Activated CD4-positive, alpha-beta memory T cell treated with anti-CD3 and anti-CD28 coated beads for 36 hours (primary cell): ENCODE data around the gene NPIPA1. TPM values are rescaled to one million over a fixed set of nuclear protein-coding genes. Genes with fewer than 3 reads are reported as not detected.
"Not testable (repeated sequence)": the region's sequence is repeated elsewhere in the genome, so short reads cannot be mapped to it uniquely, and the experiment has no call there.

Experiments used
- CTCF ChIA-PET: fragments of 350-600 bp; sonication (Branson Sonifier 250); formaldehyde crosslinking; loops from one replicate; lab custom pipeline; 2021; ENCODE audit warnings: antibody characterized with exemption, inconsistent platforms; lab: Charles Lee
- POLR2A ChIA-PET: fragments of 350-600 bp; sonication (Branson Sonifier 250); formaldehyde crosslinking; loops from one replicate; lab custom pipeline; 2021; ENCODE audit warnings: antibody characterized with exemption; lab: Charles Lee
- DNase-seq: peaks from one replicate; pipeline ENCODE4 v3.0.0-alpha.2; 2020
- H3K27ac Mint-ChIP-seq: one replicate; pipeline ENCODE4 v1.8.0; 2021; ENCODE audit warnings: mixed read lengths
- H3K27me3 Mint-ChIP-seq: one replicate; pipeline ENCODE4 v1.8.0; 2021; ENCODE audit warnings: mixed read lengths
- H3K36me3 Mint-ChIP-seq: one replicate; pipeline ENCODE4 v1.8.0; 2021; ENCODE audit warnings: mixed read lengths
- H3K4me1 Mint-ChIP-seq: one replicate; pipeline ENCODE4 v1.8.0; 2021; ENCODE audit warnings: low read depth, mixed read lengths
- H3K4me3 Mint-ChIP-seq: one replicate; pipeline ENCODE4 v1.8.0; 2021; ENCODE audit warnings: mild to moderate bottlenecking, mixed read lengths
- H3K9me3 Mint-ChIP-seq: one replicate; pipeline ENCODE4 v1.8.0; 2021; ENCODE audit warnings: mixed read lengths
- intact Hi-C: fragments of 100-400 bp; cut with micrococcal nuclease; formaldehyde crosslinking; loops from one replicate; pipeline ENCODE4 v1.15.1; 2023
- total RNA-seq, 2 experiments: library from RNA; stranded (reverse); gene quantifications; one replicate each; pipeline ENCODE4 v1.2.3, GENCODE V29; 2021

The NPIPA1 gene
- total RNA-seq, 2 experiments from 2014 or later, result 68.4 to 76.8 TPM

DNA sequence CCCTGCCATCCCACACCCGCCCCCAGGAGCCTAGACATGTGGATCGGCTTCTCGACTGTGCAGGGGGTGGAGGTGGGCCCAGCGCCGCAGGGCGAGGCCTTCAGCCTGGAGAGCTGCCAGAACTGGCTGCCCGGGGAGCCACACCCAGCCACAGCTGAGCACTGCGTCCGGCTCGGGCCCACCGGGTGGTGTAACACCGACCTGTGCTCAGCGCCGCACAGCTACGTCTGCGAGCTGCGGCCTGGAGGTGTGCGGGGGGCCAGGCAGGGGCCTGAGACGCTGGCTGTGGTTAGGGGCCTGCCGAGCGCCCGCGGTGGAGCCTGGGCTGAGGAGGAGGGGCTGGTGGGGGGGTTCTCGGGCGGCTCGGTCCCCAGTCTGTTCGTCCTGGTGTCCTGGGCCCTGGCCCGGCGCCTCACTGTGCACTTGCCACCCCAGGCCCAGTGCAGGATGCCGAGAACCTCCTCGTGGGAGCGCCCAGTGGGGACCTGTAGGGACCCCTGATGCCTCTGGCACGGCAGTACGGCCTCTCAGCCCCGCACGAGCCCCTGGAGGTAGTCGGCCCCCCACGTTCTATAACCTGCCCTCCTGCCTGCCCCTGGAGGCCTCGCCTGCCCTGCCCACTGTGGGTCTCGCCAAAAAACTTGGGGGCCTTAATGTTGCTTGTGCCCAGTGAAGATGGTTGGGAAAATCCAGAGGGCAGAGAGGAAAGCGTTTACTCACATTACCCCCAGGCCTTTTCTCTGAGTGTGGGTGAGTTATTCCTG, 17.2 kb upstream of the NPIPA1 start:
- not testable (repeated sequence) for H3K27me3 Mint-ChIP-seq, H3K4me3 Mint-ChIP-seq

DNA sequence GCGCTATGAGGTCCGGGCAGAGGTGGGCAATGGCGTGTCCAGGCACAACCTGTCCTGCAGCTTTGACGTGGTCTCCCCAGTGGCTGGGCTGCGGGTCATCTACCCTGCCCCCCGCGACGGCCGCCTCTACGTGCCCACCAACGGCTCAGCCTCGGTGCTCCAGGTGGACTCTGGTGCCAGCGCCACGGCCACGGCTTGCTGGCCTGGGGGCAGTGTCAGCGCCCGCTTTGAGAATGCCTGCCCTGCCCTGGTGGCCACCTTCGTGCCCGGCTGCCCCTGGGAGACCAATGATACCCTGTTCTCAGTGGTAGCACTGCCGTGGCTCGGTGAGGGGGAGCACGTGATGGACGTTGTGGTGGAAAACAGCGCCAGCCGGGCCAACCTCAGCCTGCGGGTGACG, 15.0 kb upstream of the NPIPA1 start:
- DNase-seq, CTCF ChIA-PET, H3K9me3 Mint-ChIP-seq: not testable (repeated sequence)

More for the DNA sequence above, 17.2 kb upstream of the NPIPA1 start:
- CTCF ChIA-PET, H3K36me3 Mint-ChIP-seq, H3K27ac Mint-ChIP-seq, intact Hi-C loops, H3K4me1 Mint-ChIP-seq, POLR2A ChIA-PET, DNase-seq, H3K9me3 Mint-ChIP-seq: not testable (repeated sequence)

DNA sequence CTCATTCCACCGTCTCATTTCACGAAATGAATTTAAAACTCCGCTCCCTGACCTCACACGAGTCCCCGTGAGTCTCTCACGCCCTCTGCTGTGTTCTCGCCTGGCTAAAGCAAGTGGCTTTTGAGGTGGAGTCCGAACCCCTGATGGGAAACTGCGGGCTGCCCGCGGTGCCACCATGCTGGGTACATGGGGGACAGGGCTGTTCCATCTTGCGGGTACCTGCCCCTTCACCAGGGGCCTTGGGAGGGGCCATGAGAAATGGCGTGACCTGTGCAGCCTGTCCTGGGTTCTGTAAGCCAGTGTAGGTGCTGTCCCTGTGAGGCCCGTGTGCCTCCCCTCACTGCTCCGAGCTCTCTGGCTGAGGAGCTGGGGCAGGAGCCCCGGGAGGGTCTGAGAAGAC, 14.3 kb upstream of the NPIPA1 start:
- H3K27ac Mint-ChIP-seq, intact Hi-C loops, POLR2A ChIA-PET, DNase-seq, H3K4me1 Mint-ChIP-seq, H3K4me3 Mint-ChIP-seq, H3K9me3 Mint-ChIP-seq, CTCF ChIA-PET, H3K27me3 Mint-ChIP-seq, H3K36me3 Mint-ChIP-seq: not testable (repeated sequence)

More for the DNA sequence above, 15.0 kb upstream of the NPIPA1 start:
- intact Hi-C loops, H3K27ac Mint-ChIP-seq, H3K36me3 Mint-ChIP-seq, H3K27me3 Mint-ChIP-seq, H3K4me3 Mint-ChIP-seq, H3K4me1 Mint-ChIP-seq, POLR2A ChIA-PET: not testable (repeated sequence)

- DNase-seq, H3K27ac Mint-ChIP-seq, H3K27me3 Mint-ChIP-seq, H3K9me3 Mint-ChIP-seq, POLR2A ChIA-PET, intact Hi-C loops, H3K4me3 Mint-ChIP-seq, CTCF ChIA-PET, H3K36me3 Mint-ChIP-seq, H3K4me1 Mint-ChIP-seq: not testable (repeated sequence)
Measured at GRCh38 chr16:14923394-14924088, 13.7 kb upstream of the NPIPA1 start.

GRCh38 chr16:14924359-14924758, 12.9 kb upstream of the NPIPA1 start:
- CTCF ChIA-PET, intact Hi-C loops, H3K27me3 Mint-ChIP-seq, H3K36me3 Mint-ChIP-seq, H3K4me1 Mint-ChIP-seq, H3K9me3 Mint-ChIP-seq, POLR2A ChIA-PET, H3K27ac Mint-ChIP-seq, DNase-seq, H3K4me3 Mint-ChIP-seq: not testable (repeated sequence)

DNA sequence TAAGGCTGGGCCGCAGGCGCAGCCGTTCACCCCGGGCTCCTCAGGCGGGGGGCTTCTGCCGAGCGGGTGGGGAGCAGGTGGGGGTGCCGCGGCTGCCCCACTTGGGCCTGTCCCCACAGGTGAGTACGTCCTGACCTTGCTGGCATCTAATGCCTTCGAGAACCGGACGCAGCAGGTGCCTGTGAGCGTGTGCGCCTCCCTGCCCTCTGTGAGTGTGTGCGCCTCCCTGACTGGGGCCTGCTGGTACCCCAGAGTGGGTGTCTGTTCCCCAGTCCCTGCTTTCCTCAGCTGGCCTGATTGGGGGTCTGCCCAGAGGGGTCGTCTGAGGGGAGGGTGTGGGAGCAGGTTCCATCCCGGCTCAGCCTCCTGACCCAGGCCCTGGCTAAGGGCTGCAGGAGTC, 12.3 kb upstream of the NPIPA1 start:
- H3K4me3 Mint-ChIP-seq, intact Hi-C loops, DNase-seq, POLR2A ChIA-PET, H3K27ac Mint-ChIP-seq, H3K27me3 Mint-ChIP-seq, H3K9me3 Mint-ChIP-seq, H3K36me3 Mint-ChIP-seq, H3K4me1 Mint-ChIP-seq, CTCF ChIA-PET: not testable (repeated sequence)

DNA sequence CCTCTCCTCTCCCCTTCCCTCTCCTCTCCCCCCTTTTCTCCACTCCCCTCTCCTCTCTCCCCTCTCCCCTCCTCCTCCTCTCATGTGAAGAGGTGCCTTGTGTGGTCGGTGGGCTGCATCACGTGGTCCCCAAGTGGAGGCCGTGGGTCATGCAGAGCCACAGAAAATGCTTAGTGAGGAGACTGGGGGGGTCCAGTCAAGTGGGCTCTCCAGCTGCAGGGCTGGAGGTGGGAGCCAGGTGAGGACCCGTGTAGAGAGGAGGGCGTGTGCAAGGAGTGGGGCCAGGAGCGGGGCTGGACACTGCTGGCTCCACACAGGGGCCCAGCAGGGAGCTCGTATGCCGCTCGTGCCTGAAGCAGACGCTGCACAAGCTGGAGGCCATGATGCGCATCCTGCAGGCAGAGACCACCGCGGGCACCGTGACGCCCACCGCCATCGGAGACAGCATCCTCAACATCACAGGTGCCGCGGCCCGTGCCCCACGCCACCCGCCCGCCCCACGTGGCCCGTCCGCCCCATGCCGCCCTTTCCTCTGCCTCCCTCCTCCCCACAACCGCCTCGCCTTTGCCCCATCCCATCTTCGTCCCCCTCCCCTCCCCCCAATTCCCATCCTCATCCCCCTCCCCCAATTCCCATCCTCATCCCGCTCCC, 9.1 kb upstream of the NPIPA1 start:
- H3K4me3 Mint-ChIP-seq, POLR2A ChIA-PET, intact Hi-C loops, H3K27me3 Mint-ChIP-seq, H3K4me1 Mint-ChIP-seq, CTCF ChIA-PET, H3K27ac Mint-ChIP-seq, DNase-seq, H3K36me3 Mint-ChIP-seq, H3K9me3 Mint-ChIP-seq: not testable (repeated sequence)

GRCh38 chr16:14929176-14929575, 8.1 kb upstream of the NPIPA1 start:
- intact Hi-C loops, POLR2A ChIA-PET, DNase-seq, H3K4me3 Mint-ChIP-seq, CTCF ChIA-PET, H3K36me3 Mint-ChIP-seq, H3K9me3 Mint-ChIP-seq, H3K27ac Mint-ChIP-seq, H3K4me1 Mint-ChIP-seq, H3K27me3 Mint-ChIP-seq: not testable (repeated sequence)

DNA sequence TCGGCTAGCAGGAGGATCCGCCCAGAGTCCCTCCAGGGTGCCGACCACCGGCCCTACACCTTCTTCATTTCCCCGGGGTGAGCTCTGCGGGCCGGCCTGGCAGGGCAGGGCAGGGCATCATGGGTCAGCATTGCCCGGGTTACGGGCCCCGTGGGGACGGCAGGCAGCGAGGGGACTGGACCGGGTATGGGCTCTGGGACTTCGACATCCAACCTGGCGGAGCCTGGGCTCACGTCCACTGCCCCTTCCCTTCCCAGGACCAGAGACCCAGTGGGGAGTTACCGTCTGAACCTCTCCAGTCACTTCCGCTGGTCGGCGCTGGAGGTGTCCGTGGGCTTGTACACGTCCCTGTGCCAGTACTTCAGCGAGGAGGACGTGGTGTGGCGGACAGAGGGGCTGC, 7.0 kb upstream of the NPIPA1 start:
- H3K4me1 Mint-ChIP-seq, POLR2A ChIA-PET, H3K27ac Mint-ChIP-seq, CTCF ChIA-PET, intact Hi-C loops, DNase-seq, H3K36me3 Mint-ChIP-seq, H3K27me3 Mint-ChIP-seq, H3K4me3 Mint-ChIP-seq, H3K9me3 Mint-ChIP-seq: not testable (repeated sequence)

GRCh38 chr16:14930971-14931370, 6.3 kb upstream of the NPIPA1 start:
- CTCF ChIA-PET, H3K9me3 Mint-ChIP-seq, H3K27ac Mint-ChIP-seq, H3K4me1 Mint-ChIP-seq, POLR2A ChIA-PET, H3K4me3 Mint-ChIP-seq, H3K27me3 Mint-ChIP-seq, intact Hi-C loops, H3K36me3 Mint-ChIP-seq, DNase-seq: not testable (repeated sequence)

GRCh38 chr16:14932581-14933375, 4.5 kb upstream of the NPIPA1 start:
- H3K4me1 Mint-ChIP-seq, H3K9me3 Mint-ChIP-seq, DNase-seq, intact Hi-C loops, H3K36me3 Mint-ChIP-seq, H3K4me3 Mint-ChIP-seq, CTCF ChIA-PET, H3K27ac Mint-ChIP-seq, H3K27me3 Mint-ChIP-seq, POLR2A ChIA-PET: not testable (repeated sequence)

DNA sequence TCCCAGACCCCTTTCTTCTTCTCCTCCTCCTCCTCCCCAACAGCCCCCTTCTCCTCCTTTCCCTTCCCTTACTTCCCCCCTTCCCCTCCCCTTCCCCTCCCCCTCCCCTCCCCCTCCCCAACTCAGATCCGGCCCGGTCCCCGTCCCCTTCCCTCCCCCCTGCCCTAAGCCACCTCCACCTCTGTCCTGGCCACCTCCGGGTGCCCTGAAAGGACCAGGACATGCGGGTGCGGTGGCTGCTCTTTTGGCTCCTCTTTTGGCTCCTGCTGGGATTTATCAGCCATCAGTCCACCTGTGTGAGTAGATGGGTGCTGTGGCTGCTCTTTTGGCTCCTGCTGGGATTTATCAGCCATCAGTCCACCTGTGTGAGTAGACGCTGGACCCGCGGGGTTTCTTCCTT, 751 bp downstream of the NPIPA1 start:
- H3K4me1 Mint-ChIP-seq, CTCF ChIA-PET, H3K4me3 Mint-ChIP-seq, H3K27ac Mint-ChIP-seq, DNase-seq, H3K9me3 Mint-ChIP-seq, H3K27me3 Mint-ChIP-seq, intact Hi-C loops, H3K36me3 Mint-ChIP-seq, POLR2A ChIA-PET: not testable (repeated sequence)
